ENCODE results near the gene IMPG1.

- TF ChIP-seq CTCF (conservative IDR thresholded peaks at IDR 0.05) (no peak), ZFX (IDR thresholded peaks at IDR 0.05) (no peak)
These were observed 68.3 kb downstream of the IMPG1 start for GRCh38 chr6:76004202-76004601.
